Activated naive CD8-positive, alpha-beta T cell treated with anti-CD3 and anti-CD28 coated beads, Interleukin-2, amount 50 U/mL, for 24 hours (primary cell): ENCODE measurements around the gene PLCG1.

Experiments used
- ATAC-seq: fragments of 150-1000 bp; cut with Tn5 transposase; one replicate; pipeline ENCODE4 v1.10.0; 2021
- DNase-seq: peaks from one replicate; pipeline ENCODE4 v3.0.0; 2021
- H3K27ac Mint-ChIP-seq: one replicate; pipeline ENCODE4 v1.8.0; 2021; ENCODE audit warnings: mild to moderate bottlenecking, mixed read lengths
- H3K27me3 Mint-ChIP-seq: one replicate; pipeline ENCODE4 v1.8.0; 2021; ENCODE audit warnings: mixed read lengths
- H3K36me3 Mint-ChIP-seq: one replicate; pipeline ENCODE4 v1.8.0; 2021; ENCODE audit warnings: low read depth, mixed read lengths
- H3K4me1 Mint-ChIP-seq: one replicate; pipeline ENCODE4 v1.8.0; 2021; ENCODE audit warnings: mixed read lengths
- H3K4me3 Mint-ChIP-seq: one replicate; pipeline ENCODE4 v1.8.0; 2021; ENCODE audit warnings: mild to moderate bottlenecking, moderate library complexity, mixed read lengths
- H3K9me3 Mint-ChIP-seq: one replicate; pipeline ENCODE4 v1.8.0; 2021; ENCODE audit warnings: mixed read lengths

The PLCG1 gene

GRCh38 chr20:41182296-41183212 lies 45.2 kb downstream of the PLCG1 start:
- no peak overlapping the region for H3K4me3 Mint-ChIP-seq
- ATAC-seq (peak; percentile 44), DNase-seq (no peak)
- no peaks in the 10 kb centered on the region for H3K27me3 Mint-ChIP-seq
- H3K27ac Mint-ChIP-seq = no peak overlapping the region
- no peaks in the 10 kb centered on the region for H3K9me3 Mint-ChIP-seq
- peaks cover 12% of the 10 kb centered on the region for H3K36me3 Mint-ChIP-seq
- H3K4me1 Mint-ChIP-seq = peaks cover 4% of the 10 kb centered on the region

DNA sequence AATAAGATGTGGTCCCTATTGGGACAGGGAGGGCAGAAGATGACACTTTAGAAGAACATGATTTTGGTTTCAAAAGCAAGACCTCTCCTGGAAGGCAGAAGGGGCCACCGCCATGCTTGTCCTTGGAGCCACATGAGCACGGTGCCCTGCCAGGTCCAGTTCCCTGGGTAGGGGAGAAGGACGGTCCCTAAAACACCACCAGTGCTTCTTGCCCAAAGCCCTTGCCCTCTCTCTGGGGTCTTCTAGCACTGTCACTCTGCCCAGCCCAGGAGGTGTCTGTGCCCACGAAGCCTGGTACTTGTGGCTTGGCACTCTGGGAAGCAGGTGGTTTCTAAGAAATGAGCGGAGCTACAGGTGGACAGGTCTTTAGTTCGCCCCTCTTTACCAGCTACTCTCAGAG lies 46.0 kb downstream of the PLCG1 start:
- ATAC-seq (no peak), DNase-seq (no peak)
- Mint-ChIP-seq H3K9me3 (no peaks in the 10 kb centered on the region), H3K4me3 (no peak overlapping the region), H3K4me1 (peaks cover 4% of the 10 kb centered on the region), H3K36me3 (peaks cover 6% of the 10 kb centered on the region), H3K27ac (no peak overlapping the region), H3K27me3 (no peaks in the 10 kb centered on the region)

DNA sequence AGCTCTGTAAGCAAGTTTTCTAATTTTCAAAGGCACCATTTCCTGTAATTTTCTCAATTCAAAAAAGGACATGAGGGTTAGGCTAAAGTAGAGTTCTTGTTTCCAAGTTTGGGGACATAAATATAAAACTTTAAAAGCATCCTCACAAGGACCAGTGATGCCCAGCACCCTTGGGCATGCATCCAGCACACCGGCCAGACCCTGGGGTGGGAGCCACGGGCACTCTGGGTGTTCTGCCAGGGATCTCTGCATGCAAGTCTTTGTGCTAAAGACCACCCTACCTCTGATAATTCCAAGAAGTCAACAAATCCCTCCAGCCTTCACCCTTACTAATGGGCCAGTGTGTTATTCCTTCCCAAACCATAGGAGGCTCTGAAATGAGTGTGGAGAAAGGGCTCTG lies 46.5 kb downstream of the PLCG1 start:
- no peak for DNase-seq
- no peaks in the 10 kb centered on the region for H3K27me3 Mint-ChIP-seq
- peaks cover 4% of the 10 kb centered on the region for H3K4me1 Mint-ChIP-seq

GRCh38 chr20:41185013-41185757 lies 47.8 kb downstream of the PLCG1 start:
- no peak for ATAC-seq
- peaks cover 4% of the 10 kb centered on the region for H3K36me3 Mint-ChIP-seq
- peaks cover 4% of the 10 kb centered on the region for H3K4me1 Mint-ChIP-seq
- H3K27ac Mint-ChIP-seq = peak overlapping the region; percentile 44
- H3K9me3 Mint-ChIP-seq = no peaks in the 10 kb centered on the region
- no peak for DNase-seq
- H3K4me3 Mint-ChIP-seq = no peak overlapping the region
- no peaks in the 10 kb centered on the region for H3K27me3 Mint-ChIP-seq

More for the DNA sequence above, 46.5 kb downstream of the PLCG1 start:
- H3K4me3 Mint-ChIP-seq = no peak overlapping the region
- H3K27ac Mint-ChIP-seq = no peak overlapping the region
- ATAC-seq = no peak
- peaks cover 5% of the 10 kb centered on the region for H3K36me3 Mint-ChIP-seq
- H3K9me3 Mint-ChIP-seq = no peaks in the 10 kb centered on the region

GRCh38 chr20:41187668-41188067 lies 50.3 kb downstream of the PLCG1 start:
- no peak overlapping the region for H3K4me3 Mint-ChIP-seq
- DNase-seq (no peak), ATAC-seq (no peak)
- H3K9me3 Mint-ChIP-seq = peaks cover 14% of the 10 kb centered on the region
- peaks cover 7% of the 10 kb centered on the region for H3K36me3 Mint-ChIP-seq
- H3K27me3 Mint-ChIP-seq = no peaks in the 10 kb centered on the region
- H3K27ac Mint-ChIP-seq = no peak overlapping the region
- no peaks in the 10 kb centered on the region for H3K4me1 Mint-ChIP-seq

GRCh38 chr20:41191562-41192500 lies 54.5 kb downstream of the PLCG1 start:
- no peak for ATAC-seq
- no peak overlapping the region for H3K27ac Mint-ChIP-seq

GRCh38 chr20:41192575-41192974 lies 55.2 kb downstream of the PLCG1 start:
- Mint-ChIP-seq H3K27ac (no peak overlapping the region), H3K27me3 (no peaks in the 10 kb centered on the region), H3K36me3 (peaks cover 15% of the 10 kb centered on the region), H3K4me1 (peaks cover 16% of the 10 kb centered on the region), H3K4me3 (no peak overlapping the region), H3K9me3 (peaks cover 17% of the 10 kb centered on the region)
- DNase-seq = no peak
- ATAC-seq = no peak

More at GRCh38 chr20:41191562-41192500, 54.5 kb downstream of the PLCG1 start:
- DNase-seq = no peak
- Mint-ChIP-seq H3K27me3 (no peaks in the 10 kb centered on the region), H3K4me3 (no peak overlapping the region), H3K4me1 (peaks cover 16% of the 10 kb centered on the region), H3K36me3 (peaks cover 15% of the 10 kb centered on the region), H3K9me3 (peaks cover 17% of the 10 kb centered on the region)

- no peak for DNase-seq
- Mint-ChIP-seq H3K36me3 (peaks cover 34% of the 10 kb centered on the region), H3K4me3 (no peak overlapping the region), H3K9me3 (peaks cover 9% of the 10 kb centered on the region), H3K27ac (no peak overlapping the region), H3K4me1 (peaks cover 16% of the 10 kb centered on the region), H3K27me3 (no peaks in the 10 kb centered on the region)
- no peak for ATAC-seq
Measured at GRCh38 chr20:41196653-41197225, 59.4 kb downstream of the PLCG1 start.

- no peaks in the 10 kb centered on the region for H3K27me3 Mint-ChIP-seq
- DNase-seq = no peak
- H3K4me3 Mint-ChIP-seq = no peak overlapping the region
- ATAC-seq = no peak
- H3K27ac Mint-ChIP-seq = no peak overlapping the region
- peaks cover 35% of the 10 kb centered on the region for H3K36me3 Mint-ChIP-seq
- peaks cover 6% of the 10 kb centered on the region for H3K9me3 Mint-ChIP-seq
- peaks cover 16% of the 10 kb centered on the region for H3K4me1 Mint-ChIP-seq
Measured at GRCh38 chr20:41198443-41198842, 61.1 kb downstream of the PLCG1 start.

DNA sequence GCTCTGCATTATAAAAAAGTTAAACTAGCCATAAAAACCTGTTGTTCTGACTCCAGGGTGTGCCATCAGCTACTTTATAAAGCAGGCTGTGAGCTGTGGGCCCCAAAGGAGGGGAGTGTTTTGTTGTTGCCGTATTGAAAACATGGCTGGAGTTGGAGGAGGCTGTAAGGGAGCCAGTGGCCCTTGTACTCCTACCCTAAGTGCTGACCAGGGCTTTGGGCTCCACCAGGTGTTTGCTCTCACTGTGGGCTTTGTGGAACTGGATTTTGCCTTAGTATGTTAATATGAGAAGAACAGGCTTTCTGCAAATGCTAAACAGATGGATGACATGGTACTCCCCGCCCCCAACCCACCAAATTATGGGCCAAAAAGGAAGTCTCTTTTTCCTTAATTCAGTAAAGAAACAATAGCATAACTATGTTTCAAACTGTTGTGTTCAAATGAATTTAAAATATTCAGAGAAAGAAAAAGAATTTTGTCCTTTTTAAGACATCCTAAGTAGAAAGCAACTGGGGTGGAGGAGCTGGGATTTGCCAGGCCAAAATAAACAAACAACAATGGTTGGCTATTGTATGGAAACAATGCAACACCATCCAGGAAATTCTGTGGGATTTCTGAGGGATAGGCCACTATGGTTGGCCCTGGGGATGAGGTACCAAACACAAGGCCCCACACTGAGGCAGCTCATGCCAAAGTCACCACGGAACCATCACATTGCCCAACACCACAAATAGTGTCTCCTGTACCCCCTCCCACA lies 63.3 kb downstream of the PLCG1 start:
- no peaks in the 10 kb centered on the region for H3K27me3 Mint-ChIP-seq
- no peak overlapping the region for H3K4me3 Mint-ChIP-seq
- no peak for ATAC-seq
- DNase-seq = no peak
- H3K36me3 Mint-ChIP-seq = peaks cover 33% of the 10 kb centered on the region
- H3K9me3 Mint-ChIP-seq = peaks cover 6% of the 10 kb centered on the region
- H3K27ac Mint-ChIP-seq = no peak overlapping the region
- peaks cover 8% of the 10 kb centered on the region for H3K4me1 Mint-ChIP-seq

DNA sequence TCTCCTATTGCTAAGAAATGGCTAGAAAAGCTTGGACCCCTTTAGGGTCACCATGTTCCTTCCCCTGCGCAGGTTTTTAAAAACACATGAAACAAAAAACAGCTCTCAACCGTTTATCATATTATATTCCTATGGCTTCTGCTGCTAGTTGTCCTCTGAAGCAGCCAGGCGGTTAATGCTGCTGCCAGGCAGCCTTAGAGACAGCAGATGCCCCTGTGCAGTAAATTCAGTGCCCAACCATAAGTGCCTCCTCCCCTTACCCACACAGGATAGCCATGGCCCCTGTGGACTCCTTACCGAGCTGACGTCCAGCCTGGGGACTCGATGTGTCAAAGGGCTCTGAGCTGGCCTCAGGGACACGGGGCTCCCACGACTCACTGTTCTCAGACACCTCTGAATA lies 64.4 kb downstream of the PLCG1 start:
- peaks cover 6% of the 10 kb centered on the region for H3K9me3 Mint-ChIP-seq
- no peak for DNase-seq
- no peak overlapping the region for H3K27ac Mint-ChIP-seq
- no peaks in the 10 kb centered on the region for H3K27me3 Mint-ChIP-seq
- no peak for ATAC-seq
- H3K4me3 Mint-ChIP-seq = no peak overlapping the region
- peaks cover under 1% of the 10 kb centered on the region for H3K4me1 Mint-ChIP-seq
- peaks cover 32% of the 10 kb centered on the region for H3K36me3 Mint-ChIP-seq

GRCh38 chr20:41202426-41202825 lies 65.1 kb downstream of the PLCG1 start:
- peaks cover 31% of the 10 kb centered on the region for H3K36me3 Mint-ChIP-seq

DNA sequence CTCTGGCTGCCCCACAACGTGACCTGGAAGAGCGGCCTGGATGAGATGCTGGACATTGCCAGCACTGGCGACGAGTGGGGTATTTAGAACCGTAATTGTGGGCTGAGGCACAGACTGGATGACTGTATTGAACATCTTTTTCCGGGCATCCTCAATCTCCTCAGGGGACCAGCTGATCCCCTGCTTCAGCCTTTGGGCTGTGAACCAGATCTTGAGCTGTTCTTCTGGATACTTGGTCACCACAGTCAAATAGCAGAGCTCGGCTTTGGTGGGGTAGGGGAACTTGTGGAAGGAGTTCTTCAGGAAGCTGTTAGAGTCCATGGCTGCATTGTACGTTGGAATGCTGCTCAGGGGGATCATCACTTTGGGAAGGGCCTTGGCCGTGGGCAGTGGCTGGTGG lies 66.3 kb downstream of the PLCG1 start:
- no peak overlapping the region for H3K27ac Mint-ChIP-seq
- H3K4me1 Mint-ChIP-seq = no peaks in the 10 kb centered on the region
- DNase-seq = no peak
- H3K27me3 Mint-ChIP-seq = no peaks in the 10 kb centered on the region
- no peak for ATAC-seq
- peaks cover 27% of the 10 kb centered on the region for H3K36me3 Mint-ChIP-seq
- peaks cover 6% of the 10 kb centered on the region for H3K9me3 Mint-ChIP-seq
- no peak overlapping the region for H3K4me3 Mint-ChIP-seq

More at GRCh38 chr20:41202426-41202825, 65.1 kb downstream of the PLCG1 start:
- Mint-ChIP-seq H3K4me1 (no peaks in the 10 kb centered on the region), H3K27ac (no peak overlapping the region), H3K27me3 (no peaks in the 10 kb centered on the region), H3K9me3 (peaks cover 6% of the 10 kb centered on the region), H3K4me3 (no peak overlapping the region)
- no peak for ATAC-seq
- no peak for DNase-seq
